Endodermal cell (in vitro differentiated cells): ENCODE measurements around the gene PSMD2. TPM values are rescaled to one million over a fixed set of nuclear protein-coding genes. Genes with fewer than 3 reads are reported as not detected.
"Not testable (repeated sequence)": the region's sequence is repeated elsewhere in the genome, so short reads cannot be mapped to it uniquely, and the experiment has no call there.

Experiments
- DNase-seq: peaks from one replicate; pipeline ENCODE4 v3.0.0-alpha.2; 2017
- H3K27ac ChIP-seq: 2 replicates; pipeline ENCODE4 v1.5.1; 2013; ENCODE audit warnings: mild to moderate bottlenecking, low read depth, low read length, moderate library complexity
- H3K27me3 ChIP-seq: 2 replicates; pipeline ENCODE4 v1.6.1; 2013; ENCODE audit warnings: mild to moderate bottlenecking, low read length, moderate library complexity; ENCODE audit not compliant: insufficient read depth, control insufficient read depth, poor library complexity, severe bottlenecking
- H3K36me3 ChIP-seq: 2 replicates; pipeline ENCODE4 v1.7.0; 2013; ENCODE audit warnings: mild to moderate bottlenecking, low read length, moderate library complexity; ENCODE audit not compliant: control insufficient read depth, insufficient read depth
- H3K4me1 ChIP-seq: one replicate; pipeline ENCODE4 v1.7.0; 2013; ENCODE audit warnings: low read length; ENCODE audit not compliant: control insufficient read depth, insufficient read depth
- H3K4me3 ChIP-seq: 2 replicates; pipeline ENCODE4 v1.5.1; 2013; ENCODE audit warnings: mild to moderate bottlenecking, low read length, moderate library complexity
- H3K9ac ChIP-seq: 2 replicates; pipeline ENCODE4 v1.6.1; 2013; ENCODE audit warnings: mild to moderate bottlenecking, low read length, moderate library complexity; ENCODE audit not compliant: poor library complexity, severe bottlenecking; ENCODE audit errors: extremely low read depth
- H3K9me3 ChIP-seq: 2 replicates; pipeline ENCODE4 v1.6.1; 2013; ENCODE audit warnings: mild to moderate bottlenecking, low read length, moderate library complexity; ENCODE audit not compliant: control insufficient read depth
- H3K27ac Mint-ChIP-seq: 2 replicates; pipeline ENCODE4 v1.8.0; 2020; ENCODE audit warnings: mixed read lengths
- H3K27me3 Mint-ChIP-seq: 2 replicates; pipeline ENCODE4 v1.8.0; 2021; ENCODE audit warnings: mild to moderate bottlenecking, mixed read lengths; ENCODE audit not compliant: insufficient read depth
- H3K36me3 Mint-ChIP-seq: 2 replicates; pipeline ENCODE4 v1.8.0; 2020; ENCODE audit warnings: low read depth, mixed read lengths
- H3K4me1 Mint-ChIP-seq: 2 replicates; pipeline ENCODE4 v1.8.0; 2020; ENCODE audit warnings: mixed read lengths
- H3K4me3 Mint-ChIP-seq: 2 replicates; pipeline ENCODE4 v1.8.0; 2020; ENCODE audit warnings: mild to moderate bottlenecking, moderate library complexity, mixed read lengths
- H3K9me3 Mint-ChIP-seq: 2 replicates; pipeline ENCODE4 v1.8.0; 2020; ENCODE audit warnings: mild to moderate bottlenecking, mixed read lengths
- WGBS, 2 experiments: methylation state at CpG; one replicate each; pipeline versions ENCODE4 v1.1.5 to v1.1.7; 2013; ENCODE audit warnings: missing lambda C conversion rate in 2 of 2, mixed read lengths in 1 of 2; ENCODE audit not compliant: insufficient coverage in 1 of 2, insufficient read length in 1 of 2; 5-methylcytosine and 5-hydroxymethylcytosine counted together
- total RNA-seq, 2 donors: library from RNA; stranded (reverse); fragmentation: NEBNext Ultra II Directional in 1 of 2; extraction: Animal tissue kit (Norgen Biotek cat#: 25700) in 1 of 2; gene quantifications; 2 replicates in 1 of 2; 3 replicates in 1 of 2; pipeline ENCODE4 v1.2.1, GENCODE V29; 2021
- TF ChIP-seq, protein P1 (sequence below): fragments of 200-600 bp; sonication (generic); conservative IDR thresholded peaks from 2 replicates; pipeline ENCODE4 v1.5.0; 2021; ENCODE audit warnings: antibody characterized with exemption, mild to moderate bottlenecking

Gene PSMD2
- total RNA-seq, 2 donors from 2014 or later = 332 TPM

DNA sequence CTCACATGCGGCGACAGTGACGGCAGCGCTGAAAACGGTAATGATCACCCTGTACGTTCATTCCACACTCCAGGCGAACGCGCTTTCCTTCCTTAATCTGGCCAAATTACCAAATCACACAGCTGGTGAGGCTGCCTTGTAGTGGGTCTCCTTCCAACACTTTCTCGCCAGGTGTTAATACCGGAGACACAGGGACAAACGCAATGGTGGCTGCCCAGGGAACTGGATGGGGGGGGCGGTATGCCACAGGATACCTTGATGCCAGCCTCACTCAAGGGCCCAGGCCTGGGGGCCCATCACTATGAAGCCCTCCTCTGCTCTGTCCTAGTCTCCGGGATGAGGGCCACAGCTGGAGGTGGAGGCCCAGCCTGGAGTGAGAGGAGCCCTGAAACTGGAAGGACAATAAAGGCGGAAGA is 36.3 kb upstream of the PSMD2 start:
- Histone ChIP-seq H3K27me3 (peaks cover 77% of the 10 kb centered on the region), H3K9ac (no peak overlapping the region)
- TF ChIP-seq, protein P1, sequence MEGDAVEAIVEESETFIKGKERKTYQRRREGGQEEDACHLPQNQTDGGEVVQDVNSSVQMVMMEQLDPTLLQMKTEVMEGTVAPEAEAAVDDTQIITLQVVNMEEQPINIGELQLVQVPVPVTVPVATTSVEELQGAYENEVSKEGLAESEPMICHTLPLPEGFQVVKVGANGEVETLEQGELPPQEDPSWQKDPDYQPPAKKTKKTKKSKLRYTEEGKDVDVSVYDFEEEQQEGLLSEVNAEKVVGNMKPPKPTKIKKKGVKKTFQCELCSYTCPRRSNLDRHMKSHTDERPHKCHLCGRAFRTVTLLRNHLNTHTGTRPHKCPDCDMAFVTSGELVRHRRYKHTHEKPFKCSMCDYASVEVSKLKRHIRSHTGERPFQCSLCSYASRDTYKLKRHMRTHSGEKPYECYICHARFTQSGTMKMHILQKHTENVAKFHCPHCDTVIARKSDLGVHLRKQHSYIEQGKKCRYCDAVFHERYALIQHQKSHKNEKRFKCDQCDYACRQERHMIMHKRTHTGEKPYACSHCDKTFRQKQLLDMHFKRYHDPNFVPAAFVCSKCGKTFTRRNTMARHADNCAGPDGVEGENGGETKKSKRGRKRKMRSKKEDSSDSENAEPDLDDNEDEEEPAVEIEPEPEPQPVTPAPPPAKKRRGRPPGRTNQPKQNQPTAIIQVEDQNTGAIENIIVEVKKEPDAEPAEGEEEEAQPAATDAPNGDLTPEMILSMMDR = no peak

DNA sequence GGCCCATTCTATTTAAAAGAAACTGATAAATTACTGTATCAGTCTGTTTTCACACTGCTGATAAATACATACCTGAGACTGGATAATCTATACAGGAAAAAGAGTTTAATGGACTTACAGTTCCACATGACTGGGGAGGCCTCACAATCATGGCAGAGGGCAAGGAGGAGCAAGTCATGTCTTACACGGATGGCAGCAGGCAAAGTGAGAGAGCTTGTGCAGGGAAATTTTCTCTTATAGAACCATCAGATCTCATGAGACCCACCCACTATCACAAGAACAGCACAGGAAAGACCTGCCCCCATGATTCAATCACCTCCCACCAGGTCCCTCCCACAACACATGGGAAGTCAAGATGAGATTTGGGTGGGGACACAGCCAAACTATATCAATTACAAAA is 31.8 kb upstream of the PSMD2 start:
- not testable (repeated sequence) for H3K4me1 Mint-ChIP-seq, H3K36me3 Mint-ChIP-seq, H3K4me1 ChIP-seq, H3K9me3 ChIP-seq, H3K36me3 ChIP-seq, H3K9me3 Mint-ChIP-seq, H3K27ac ChIP-seq, H3K4me3 ChIP-seq, H3K9ac ChIP-seq, DNase-seq, H3K4me3 Mint-ChIP-seq, H3K27ac Mint-ChIP-seq
- H3K27me3 ChIP-seq = peaks cover 62% of the 10 kb centered on the region
- peaks cover 55% of the 10 kb centered on the region for H3K27me3 Mint-ChIP-seq
- 100% methylated on average over 1 of the region's 1 CpG; no CpG with 5 or more reads in 1 of the 2 experiments for WGBS, 2 experiments

More for the DNA sequence above, 36.3 kb upstream of the PSMD2 start:
- H3K9me3 ChIP-seq = peaks cover 5% of the 10 kb centered on the region
- H3K4me1 ChIP-seq = no peaks in the 10 kb centered on the region
- no peak overlapping the region for H3K27ac ChIP-seq
- H3K36me3 ChIP-seq = no peaks in the 10 kb centered on the region
- H3K4me3 ChIP-seq = no peak overlapping the region
- H3K27ac Mint-ChIP-seq = no peak overlapping the region
- peaks cover 86% of the 10 kb centered on the region for H3K27me3 Mint-ChIP-seq
- H3K36me3 Mint-ChIP-seq = peaks cover 6% of the 10 kb centered on the region
- peaks cover 14% of the 10 kb centered on the region for H3K4me1 Mint-ChIP-seq
- 23% methylated on average over 12 to 15 of the region's 15 CpGs for WGBS, 2 experiments
- DNase-seq = no peak
- H3K4me3 Mint-ChIP-seq = peak overlapping the region; percentile 66
- H3K9me3 Mint-ChIP-seq = peaks cover 5% of the 10 kb centered on the region

DNA sequence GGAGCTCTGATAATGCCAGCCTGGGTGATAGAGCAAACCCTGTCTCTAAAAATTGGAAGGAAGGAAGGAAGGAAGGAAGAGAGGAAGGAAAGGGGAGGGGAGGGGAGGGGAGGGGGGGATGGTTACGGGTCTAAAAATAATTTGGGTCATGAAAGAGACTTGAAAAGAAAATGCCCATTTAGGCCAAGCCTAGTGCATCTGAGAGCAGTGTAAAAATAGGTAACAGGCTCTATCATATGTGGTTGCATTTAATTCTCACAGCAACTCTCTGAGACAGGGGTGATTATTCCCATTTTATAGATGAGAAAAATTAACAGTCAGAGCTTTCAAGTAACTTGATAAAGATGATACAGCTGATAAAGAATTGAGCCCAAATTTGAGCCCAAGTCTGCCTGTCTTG is 26.8 kb upstream of the PSMD2 start:
- no peaks in the 10 kb centered on the region for H3K4me1 ChIP-seq
- no peak overlapping the region for H3K9ac ChIP-seq
- no peak overlapping the region for H3K4me3 Mint-ChIP-seq
- peaks cover 51% of the 10 kb centered on the region for H3K27me3 Mint-ChIP-seq
- no peaks in the 10 kb centered on the region for H3K36me3 ChIP-seq
- H3K4me3 ChIP-seq = no peak overlapping the region
- no peaks in the 10 kb centered on the region for H3K36me3 Mint-ChIP-seq
- H3K4me1 Mint-ChIP-seq = no peaks in the 10 kb centered on the region
- H3K27ac ChIP-seq = no peak overlapping the region
- H3K27me3 ChIP-seq = peaks cover 75% of the 10 kb centered on the region
- peaks cover 5% of the 10 kb centered on the region for H3K9me3 ChIP-seq
- no peak overlapping the region for H3K27ac Mint-ChIP-seq
- TF ChIP-seq, protein P1 = no peak
- WGBS, 2 experiments = 83 to 90% methylated on average over 1 of the region's 1 CpG
- DNase-seq = peak; percentile 4
- peaks cover 2% of the 10 kb centered on the region for H3K9me3 Mint-ChIP-seq

DNA sequence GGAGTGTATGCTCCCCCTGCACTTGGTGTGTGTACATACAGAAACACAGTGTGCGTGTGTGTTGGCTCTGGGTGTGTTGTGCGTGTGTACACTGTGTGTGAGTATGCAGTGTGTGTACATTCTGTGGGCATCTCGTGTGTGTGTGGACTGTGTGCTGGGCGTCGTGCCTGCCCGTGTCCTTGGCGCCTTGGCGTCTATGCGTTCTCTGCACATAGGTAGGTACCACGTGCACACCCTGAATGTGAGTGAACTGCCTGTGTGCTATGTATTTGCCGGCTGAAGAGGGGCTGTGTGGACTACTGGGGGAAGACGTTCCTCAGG is 23.7 kb upstream of the PSMD2 start:
- WGBS, 2 experiments = 83 to 94% methylated on average over 10 to 12 of the region's 12 CpGs
- H3K4me1 ChIP-seq = no peaks in the 10 kb centered on the region
- no peak overlapping the region for H3K9ac ChIP-seq
- peak; percentile 30 for DNase-seq
- H3K9me3 Mint-ChIP-seq = no peaks in the 10 kb centered on the region
- peak overlapping the region; percentile 42 for H3K4me3 Mint-ChIP-seq
- no peak overlapping the region for H3K27ac ChIP-seq
- H3K4me1 Mint-ChIP-seq = no peaks in the 10 kb centered on the region
- H3K27me3 Mint-ChIP-seq = peaks cover 69% of the 10 kb centered on the region
- no peak overlapping the region for H3K4me3 ChIP-seq
- H3K36me3 ChIP-seq = no peaks in the 10 kb centered on the region
- H3K9me3 ChIP-seq = no peaks in the 10 kb centered on the region
- no peaks in the 10 kb centered on the region for H3K36me3 Mint-ChIP-seq
- TF ChIP-seq, protein P1 = no peak
- peaks cover 81% of the 10 kb centered on the region for H3K27me3 ChIP-seq
- no peak overlapping the region for H3K27ac Mint-ChIP-seq
